ENCODE data around the gene GNA12. TPM values are rescaled to one million over a fixed set of nuclear protein-coding genes. Genes with fewer than 3 reads are reported as not detected.

GNA12 gene
- polyA plus RNA-seq, 1 experiment, result 95.3 TPM

GRCh38 chr7:2880051-2880450 is 35.9 kb upstream of the GNA12 start:
- no peaks in the 10 kb centered on the region for H3K36me3 ChIP-seq (ENCODE audit: control insufficient read depth, insufficient read depth, low read length)
- CTCF ChIA-PET, result no interaction called here
- H3K27me3 ChIP-seq (ENCODE audit: control insufficient read depth, insufficient read depth, low read length), result no peaks in the 10 kb centered on the region
- POLR2A ChIA-PET, result no interaction called here
- no peak for DNase-seq (ENCODE audit: low read depth)
- TF ChIP-seq, protein P1, sequence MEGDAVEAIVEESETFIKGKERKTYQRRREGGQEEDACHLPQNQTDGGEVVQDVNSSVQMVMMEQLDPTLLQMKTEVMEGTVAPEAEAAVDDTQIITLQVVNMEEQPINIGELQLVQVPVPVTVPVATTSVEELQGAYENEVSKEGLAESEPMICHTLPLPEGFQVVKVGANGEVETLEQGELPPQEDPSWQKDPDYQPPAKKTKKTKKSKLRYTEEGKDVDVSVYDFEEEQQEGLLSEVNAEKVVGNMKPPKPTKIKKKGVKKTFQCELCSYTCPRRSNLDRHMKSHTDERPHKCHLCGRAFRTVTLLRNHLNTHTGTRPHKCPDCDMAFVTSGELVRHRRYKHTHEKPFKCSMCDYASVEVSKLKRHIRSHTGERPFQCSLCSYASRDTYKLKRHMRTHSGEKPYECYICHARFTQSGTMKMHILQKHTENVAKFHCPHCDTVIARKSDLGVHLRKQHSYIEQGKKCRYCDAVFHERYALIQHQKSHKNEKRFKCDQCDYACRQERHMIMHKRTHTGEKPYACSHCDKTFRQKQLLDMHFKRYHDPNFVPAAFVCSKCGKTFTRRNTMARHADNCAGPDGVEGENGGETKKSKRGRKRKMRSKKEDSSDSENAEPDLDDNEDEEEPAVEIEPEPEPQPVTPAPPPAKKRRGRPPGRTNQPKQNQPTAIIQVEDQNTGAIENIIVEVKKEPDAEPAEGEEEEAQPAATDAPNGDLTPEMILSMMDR (IDR thresholded peaks at IDR 0.05; ENCODE audit: insufficient read depth, low read depth, low read length), result no peak
- no peak overlapping the region for H3K4me3 ChIP-seq (ENCODE audit: low read depth, low read length)

GRCh38 chr7:2879354-2879753 is 35.2 kb upstream of the GNA12 start:
- DNase-seq (ENCODE audit: low read depth), result no peak
- Histone ChIP-seq H3K36me3 (ENCODE audit: control insufficient read depth, insufficient read depth, low read length) (no peaks in the 10 kb centered on the region), H3K27me3 (ENCODE audit: control insufficient read depth, insufficient read depth, low read length) (no peaks in the 10 kb centered on the region), H3K4me3 (ENCODE audit: low read depth, low read length) (no peak overlapping the region)
- CTCF ChIA-PET, result no interaction called here
- POLR2A ChIA-PET, result no interaction called here
- TF ChIP-seq, protein P1 (IDR thresholded peaks at IDR 0.05; ENCODE audit: insufficient read depth, low read depth, low read length), result no peak

DNA sequence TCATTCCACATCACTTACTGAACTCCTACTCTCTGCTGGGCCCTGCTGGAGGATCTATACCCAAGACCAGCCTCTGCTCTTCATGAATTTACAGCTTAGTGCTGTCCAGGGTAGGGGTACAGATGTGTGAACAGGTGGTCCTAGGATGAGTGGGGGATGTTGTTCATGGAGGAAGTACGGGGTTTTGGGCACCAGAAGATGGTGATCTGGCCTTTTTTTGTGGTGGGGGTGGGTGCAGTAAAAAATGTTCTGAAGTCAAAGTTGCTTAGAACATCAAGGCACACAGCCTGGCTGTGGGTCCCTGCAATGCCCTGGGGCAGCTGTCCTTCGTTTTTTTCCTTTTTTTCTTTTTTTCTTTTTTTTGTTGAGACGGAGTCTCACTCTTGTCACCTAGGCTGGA is 34.2 kb upstream of the GNA12 start:
- H3K36me3 ChIP-seq (ENCODE audit: control insufficient read depth, insufficient read depth, low read length), result no peaks in the 10 kb centered on the region
- DNase-seq (ENCODE audit: low read depth), result no peak
- TF ChIP-seq, protein P1 (IDR thresholded peaks at IDR 0.05; ENCODE audit: insufficient read depth, low read depth, low read length), result no peak
- H3K4me3 ChIP-seq (ENCODE audit: low read depth, low read length), result no peak overlapping the region
- POLR2A ChIA-PET, result no interaction called here
- CTCF ChIA-PET, result no interaction called here
- H3K27me3 ChIP-seq (ENCODE audit: control insufficient read depth, insufficient read depth, low read length), result no peaks in the 10 kb centered on the region

DNA sequence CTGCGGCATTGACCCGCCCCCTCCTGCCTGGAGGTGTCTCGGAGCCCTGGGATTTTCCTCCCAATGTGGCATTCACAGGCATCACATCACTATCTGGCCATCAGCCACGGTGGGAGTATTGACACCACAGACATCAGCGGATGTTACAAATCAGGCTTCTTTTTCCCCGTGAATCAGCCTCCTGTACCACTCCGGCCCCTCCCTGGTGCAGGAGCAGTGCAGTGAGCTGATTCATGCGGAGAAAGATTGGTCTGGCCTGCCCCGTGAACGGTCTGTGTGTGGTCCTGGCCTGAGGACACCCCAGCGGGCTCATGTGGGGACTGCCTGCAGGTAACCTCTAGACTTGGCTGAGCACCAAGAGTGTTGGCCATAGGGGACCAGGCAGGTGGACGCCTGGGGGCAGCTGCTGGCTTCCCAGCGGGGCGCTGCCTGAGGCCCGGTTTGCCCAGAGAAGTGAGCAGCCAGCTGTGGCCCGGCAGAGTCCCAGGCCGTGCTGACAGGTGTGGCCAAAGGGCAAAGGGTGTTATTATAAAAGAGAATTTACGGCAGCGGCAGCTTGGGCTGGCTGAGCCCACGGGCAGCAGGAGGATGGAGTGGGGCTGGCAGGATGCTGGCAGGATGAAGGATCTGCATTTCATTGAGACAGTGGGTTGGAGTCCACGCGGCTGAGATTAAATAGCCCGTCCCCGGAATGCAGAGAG is 32.1 kb upstream of the GNA12 start:
- Histone ChIP-seq H3K36me3 (ENCODE audit: control insufficient read depth, insufficient read depth, low read length) (no peaks in the 10 kb centered on the region), H3K27me3 (ENCODE audit: control insufficient read depth, insufficient read depth, low read length) (no peaks in the 10 kb centered on the region), H3K4me3 (ENCODE audit: low read depth, low read length) (no peak overlapping the region)
- CTCF ChIA-PET, result interaction anchor here (0.6 to 3.8 kb wide), 2 partner anchors 11 to 61 kb away, joined by 3 to 15 read pairs; no protein-coding TSS in a partner anchor
- POLR2A ChIA-PET, result no interaction called here
- DNase-seq (ENCODE audit: low read depth), result no peak
- TF ChIP-seq, protein P1 (IDR thresholded peaks at IDR 0.05; ENCODE audit: insufficient read depth, low read depth, low read length), result no peak

DNA sequence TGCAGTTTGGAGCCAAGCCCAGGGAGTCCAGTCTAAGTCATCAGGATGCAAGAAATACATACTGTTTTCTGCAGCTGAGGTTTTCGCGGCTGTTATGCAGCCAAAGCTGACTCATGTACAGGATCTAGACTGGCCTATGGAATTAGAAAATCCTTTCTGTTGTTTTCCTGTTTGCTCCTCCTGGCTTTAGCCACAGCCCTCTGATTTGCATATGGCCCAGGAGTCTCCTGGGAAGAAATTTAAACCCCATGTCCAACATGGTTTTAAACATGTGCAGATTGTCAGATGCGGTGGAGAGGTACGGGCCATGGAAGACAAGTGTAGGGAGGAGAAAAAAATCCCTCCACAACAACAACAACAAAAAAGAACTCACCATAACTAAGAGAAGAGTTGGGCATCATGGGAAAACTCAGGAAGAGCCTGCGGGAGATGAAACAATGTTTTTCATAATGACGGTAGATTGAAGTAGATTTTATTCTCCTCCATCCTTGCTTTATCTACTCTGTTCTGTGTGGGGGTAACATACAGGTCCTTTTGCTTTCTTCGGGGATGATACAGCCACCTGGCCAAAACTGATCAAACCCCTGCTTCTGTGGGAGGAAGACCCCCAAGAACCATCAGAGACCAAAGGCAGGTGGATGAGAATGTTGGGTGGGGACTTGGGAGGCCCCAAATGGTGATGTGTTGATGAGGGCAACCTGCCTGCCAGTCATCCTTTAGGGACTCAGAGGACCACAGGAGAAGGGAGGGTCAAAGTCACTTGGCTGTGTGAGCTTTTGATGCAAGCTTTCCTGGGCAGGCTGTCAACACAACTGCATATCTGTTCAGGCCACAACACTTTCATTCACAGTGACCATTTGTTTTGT is 29.8 kb upstream of the GNA12 start:
- no peak for DNase-seq (ENCODE audit: low read depth)
- TF ChIP-seq, protein P1 (IDR thresholded peaks at IDR 0.05; ENCODE audit: insufficient read depth, low read depth, low read length), result no peak
- CTCF ChIA-PET, result interaction anchor here (1.4 to 3.8 kb wide), 2 partner anchors 8 to 29 kb away, joined by 3 to 15 read pairs; no protein-coding TSS in a partner anchor
- no peaks in the 10 kb centered on the region for H3K36me3 ChIP-seq (ENCODE audit: control insufficient read depth, insufficient read depth, low read length)
- POLR2A ChIA-PET, result no interaction called here
- H3K27me3 ChIP-seq (ENCODE audit: control insufficient read depth, insufficient read depth, low read length), result no peaks in the 10 kb centered on the region
- no peak overlapping the region for H3K4me3 ChIP-seq (ENCODE audit: low read depth, low read length)
